GM19328 (cell line): Measurements from ENCODE around the gene SH3RF1.

Experiments used
- ATAC-seq: cut with Tn5 transposase; IDR thresholded peaks from one replicate; pipeline ENCODE4 v1.9.1; 2021; ENCODE audit warnings: mild to moderate bottlenecking, moderate library complexity; ENCODE audit not compliant: unreplicated experiment

SH3RF1 gene

GRCh38 chr4:169139021-169139420, 131.7 kb downstream of the SH3RF1 start:
- no peak for ATAC-seq

GRCh38 chr4:169137558-169137920, 133.2 kb downstream of the SH3RF1 start:
- no peak for ATAC-seq

- ATAC-seq, result no peak
Observed at GRCh38 chr4:169136796-169137557, 133.8 kb downstream of the SH3RF1 start.

- ATAC-seq, result no peak
Observed at GRCh38 chr4:169136330-169136729, 134.4 kb downstream of the SH3RF1 start.

- ATAC-seq, result no peak
Observed at GRCh38 chr4:169135776-169136175, 135.0 kb downstream of the SH3RF1 start.

- ATAC-seq, result no peak
Observed at GRCh38 chr4:169133932-169134331, 136.8 kb downstream of the SH3RF1 start.

- no peak for ATAC-seq
Observed at GRCh38 chr4:169132561-169133305, 138.0 kb downstream of the SH3RF1 start.

GRCh38 chr4:169131556-169132208, 139.1 kb downstream of the SH3RF1 start:
- no peak for ATAC-seq

- no peak for ATAC-seq
Observed at GRCh38 chr4:169128902-169129301, 141.9 kb downstream of the SH3RF1 start.

- ATAC-seq, result no peak
Observed at GRCh38 chr4:169127314-169127713, 143.4 kb downstream of the SH3RF1 start.

- no peak for ATAC-seq
Observed at GRCh38 chr4:169124661-169125060, 146.1 kb downstream of the SH3RF1 start.

- ATAC-seq, result no peak
Observed at GRCh38 chr4:169122422-169122821, 148.3 kb downstream of the SH3RF1 start.

GRCh38 chr4:169121861-169122382, 148.8 kb downstream of the SH3RF1 start:
- no peak for ATAC-seq

- no peak for ATAC-seq
Observed at GRCh38 chr4:169120624-169121023, 150.1 kb downstream of the SH3RF1 start.

- ATAC-seq, result no peak
Observed at GRCh38 chr4:169119536-169119935, 151.2 kb downstream of the SH3RF1 start.

GRCh38 chr4:169117591-169118081, 153.1 kb downstream of the SH3RF1 start:
- ATAC-seq, result no peak

- ATAC-seq, result no peak
Observed at GRCh38 chr4:169116270-169116901, 154.4 kb downstream of the SH3RF1 start.

GRCh38 chr4:169115897-169116254, 154.9 kb downstream of the SH3RF1 start:
- ATAC-seq, result no peak

GRCh38 chr4:169115144-169115896, 155.4 kb downstream of the SH3RF1 start:
- no peak for ATAC-seq

- ATAC-seq, result no peak
Observed at GRCh38 chr4:169114341-169114974, 156.3 kb downstream of the SH3RF1 start.
